Measurements from ENCODE around the gene NHS. TPM values are rescaled to one million over a fixed set of nuclear protein-coding genes. Genes with fewer than 3 reads are reported as not detected.

The NHS gene
- total RNA-seq, 2 donors from 2014 or later: 0.14 to 0.71 TPM

GRCh38 chrX:17768997-17769396 is 394.0 kb downstream of the NHS start:
- no peaks in the 10 kb centered on the region for H3K27me3 Mint-ChIP-seq
- H3K4me1 Mint-ChIP-seq (ENCODE audit: low read depth in 2 of 2): no peaks in the 10 kb centered on the region
- no peak for DNase-seq (ENCODE audit: low spot score)
- ATAC-seq: no peak
- no peak overlapping the region for H3K27ac Mint-ChIP-seq
- no peak overlapping the region for H3K4me3 Mint-ChIP-seq
- no peaks in the 10 kb centered on the region for H3K9me3 Mint-ChIP-seq
- H3K36me3 Mint-ChIP-seq: no peaks in the 10 kb centered on the region

GRCh38 chrX:17769701-17770269 is 394.8 kb downstream of the NHS start:
- no peak overlapping the region for H3K4me3 Mint-ChIP-seq
- no peaks in the 10 kb centered on the region for H3K27me3 Mint-ChIP-seq
- H3K9me3 Mint-ChIP-seq: no peaks in the 10 kb centered on the region
- ATAC-seq (no peak), DNase-seq (ENCODE audit: low spot score) (no peak)
- no peak overlapping the region for H3K27ac Mint-ChIP-seq
- no peaks in the 10 kb centered on the region for H3K36me3 Mint-ChIP-seq
- no peaks in the 10 kb centered on the region for H3K4me1 Mint-ChIP-seq (ENCODE audit: low read depth in 2 of 2)

DNA sequence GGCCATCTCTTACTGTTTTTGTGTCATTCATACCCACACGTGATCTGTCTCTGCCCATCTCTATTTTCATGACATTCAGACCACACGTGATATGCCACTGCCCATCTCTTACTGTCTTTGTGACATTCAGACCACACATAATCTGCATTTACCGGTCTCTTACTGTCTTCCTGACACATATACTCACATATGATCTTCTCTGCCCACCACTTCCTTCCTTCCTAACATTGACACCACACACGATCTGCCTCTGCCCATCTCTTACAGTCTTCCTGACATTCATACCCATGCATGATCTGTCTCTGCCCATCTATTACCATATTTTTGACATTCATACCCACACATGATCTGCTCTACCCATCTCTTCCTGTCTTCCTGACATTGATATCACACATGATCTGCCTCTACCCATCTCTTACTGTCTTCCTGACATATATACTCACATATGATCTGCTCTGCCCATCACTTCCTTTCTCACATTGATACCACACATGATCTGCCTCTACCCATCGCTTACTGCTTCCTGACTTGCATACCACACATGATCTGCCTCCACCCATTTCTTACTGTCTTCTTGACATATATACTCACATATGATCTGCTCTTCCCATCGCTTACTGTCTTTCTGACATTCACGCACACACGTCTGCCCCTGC is 398.3 kb downstream of the NHS start:
- Mint-ChIP-seq H3K27me3 (peaks cover 2 to 8% of the 10 kb centered on the region in 2 donors), H3K36me3 (no peaks in the 10 kb centered on the region), H3K9me3 (no peaks in the 10 kb centered on the region), H3K27ac (no peak overlapping the region), H3K4me3 (no peak overlapping the region), H3K4me1 (ENCODE audit: low read depth in 2 of 2) (no peaks in the 10 kb centered on the region)
- ATAC-seq (peak in 1 of 2 donors; percentile 57), DNase-seq (ENCODE audit: low spot score) (no peak)

DNA sequence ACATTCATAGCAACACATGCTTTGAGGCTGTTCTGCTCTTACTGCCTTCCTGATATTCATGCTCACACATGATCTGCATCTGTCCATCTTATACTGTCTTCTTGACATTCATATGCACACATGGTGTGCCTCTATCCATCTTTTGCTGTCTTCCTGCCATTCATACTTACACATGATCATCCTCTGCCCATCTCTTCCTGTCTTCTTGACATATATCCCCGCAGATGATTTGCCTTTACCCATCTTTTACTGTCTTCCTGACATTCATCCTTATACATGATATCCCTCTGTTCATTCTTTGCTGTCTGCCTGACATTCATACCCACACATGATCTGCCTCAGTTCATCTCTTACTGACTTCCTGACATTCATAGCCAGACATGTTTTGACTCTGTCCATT is 399.1 kb downstream of the NHS start:
- no peak overlapping the region for H3K27ac Mint-ChIP-seq
- no peaks in the 10 kb centered on the region for H3K36me3 Mint-ChIP-seq
- H3K4me3 Mint-ChIP-seq: no peak overlapping the region
- H3K27me3 Mint-ChIP-seq: peaks cover 2 to 8% of the 10 kb centered on the region in 2 donors
- H3K4me1 Mint-ChIP-seq (ENCODE audit: low read depth in 2 of 2): no peaks in the 10 kb centered on the region
- no peaks in the 10 kb centered on the region for H3K9me3 Mint-ChIP-seq
- ATAC-seq (no peak), DNase-seq (ENCODE audit: low spot score) (no peak)

DNA sequence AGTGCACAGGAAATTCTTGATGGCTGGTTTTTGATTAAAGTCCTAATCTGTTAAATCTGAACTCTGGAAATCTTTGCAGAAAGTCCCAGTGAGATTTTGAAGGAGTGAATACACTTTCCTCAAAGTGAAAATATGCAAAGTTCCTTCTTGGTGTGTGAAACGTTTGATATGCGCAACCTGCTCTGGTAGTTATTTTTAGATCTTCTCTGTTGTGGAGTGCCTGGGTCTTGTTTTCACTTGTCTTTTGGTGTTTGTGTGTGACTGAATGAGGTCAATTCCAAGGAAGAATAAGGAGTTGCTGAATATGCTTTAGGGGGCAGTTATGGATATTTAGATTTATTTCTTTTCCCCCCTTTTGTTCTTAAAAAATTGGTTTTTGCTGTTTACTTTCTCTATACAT is 404.0 kb downstream of the NHS start:
- no peak for ATAC-seq
- peaks cover 2 to 14% of the 10 kb centered on the region in 2 donors for H3K27me3 Mint-ChIP-seq
- H3K4me1 Mint-ChIP-seq (ENCODE audit: low read depth in 2 of 2): no peaks in the 10 kb centered on the region
- H3K4me3 Mint-ChIP-seq: no peak overlapping the region
- H3K36me3 Mint-ChIP-seq: no peaks in the 10 kb centered on the region
- H3K9me3 Mint-ChIP-seq: no peaks in the 10 kb centered on the region
- DNase-seq (ENCODE audit: low spot score): no peak
- no peak overlapping the region for H3K27ac Mint-ChIP-seq

DNA sequence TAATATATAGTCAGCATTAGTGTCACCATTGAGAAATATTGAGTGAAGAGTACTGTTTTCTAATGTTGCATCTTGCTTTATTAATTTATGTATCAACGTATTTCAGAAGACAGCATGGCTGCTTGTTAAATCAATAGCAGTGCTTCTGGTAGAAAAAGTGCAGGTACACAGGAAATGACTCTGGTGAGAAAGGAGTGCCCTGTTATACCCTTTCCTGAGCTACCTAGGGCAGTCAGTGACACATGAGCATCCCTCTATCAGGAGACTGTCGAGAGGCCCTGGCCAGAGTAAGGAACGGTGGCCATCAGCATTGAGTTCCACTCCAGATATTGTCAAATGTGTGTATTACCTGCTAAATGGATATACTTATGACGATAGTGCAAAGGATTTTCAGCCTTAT is 404.4 kb downstream of the NHS start:
- no peaks in the 10 kb centered on the region for H3K4me1 Mint-ChIP-seq (ENCODE audit: low read depth in 2 of 2)
- H3K36me3 Mint-ChIP-seq: no peaks in the 10 kb centered on the region
- peaks cover 2 to 14% of the 10 kb centered on the region in 2 donors for H3K27me3 Mint-ChIP-seq
- no peak overlapping the region for H3K4me3 Mint-ChIP-seq
- no peaks in the 10 kb centered on the region for H3K9me3 Mint-ChIP-seq
- DNase-seq (ENCODE audit: low spot score) (no peak), ATAC-seq (no peak)
- H3K27ac Mint-ChIP-seq: no peak overlapping the region
